ENCODE measurements around the gene CMC2.

Gene CMC2

GRCh38 chr16:81001330-81001729 lies 5.4 kb downstream of the CMC2 start:
- DNase-seq, result no peak

- DNase-seq, result no peak
These were observed 5.8 kb downstream of the CMC2 start for GRCh38 chr16:81000873-81001272.

DNA sequence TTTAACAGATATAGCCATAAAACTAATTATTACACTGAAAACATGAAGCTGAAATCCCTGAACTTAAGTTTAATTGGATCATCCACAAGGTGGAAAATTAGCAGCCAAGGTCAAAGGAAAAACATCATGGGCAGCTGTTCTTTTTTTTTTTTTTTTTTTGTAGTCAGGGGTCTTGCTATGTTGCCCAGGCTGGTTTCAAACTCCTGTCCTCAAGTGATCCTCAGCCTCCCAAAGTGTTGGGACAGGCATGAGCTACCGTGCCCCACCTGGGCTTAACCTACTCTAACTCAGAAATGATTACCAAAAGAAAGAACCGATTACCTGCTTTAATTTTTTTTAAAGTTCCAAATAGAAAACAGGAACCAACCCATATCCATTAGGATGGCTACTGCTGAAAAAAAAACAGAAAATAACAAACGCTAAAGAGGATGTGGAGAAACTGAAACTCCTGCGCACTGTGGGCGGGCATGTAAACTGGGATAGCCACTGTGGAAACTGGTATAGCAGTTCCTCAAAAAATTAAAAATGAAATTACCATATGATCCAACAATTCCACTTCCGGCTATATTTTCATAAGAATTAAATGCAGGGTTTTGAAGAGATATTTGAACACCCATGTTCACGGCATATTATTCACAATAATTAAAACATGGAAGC lies 8.6 kb downstream of the CMC2 start:
- no peak for DNase-seq

GRCh38 chr16:80997139-80997798 lies 9.4 kb downstream of the CMC2 start:
- peak in 1 of 5 experiments; percentile 80 for DNase-seq

DNA sequence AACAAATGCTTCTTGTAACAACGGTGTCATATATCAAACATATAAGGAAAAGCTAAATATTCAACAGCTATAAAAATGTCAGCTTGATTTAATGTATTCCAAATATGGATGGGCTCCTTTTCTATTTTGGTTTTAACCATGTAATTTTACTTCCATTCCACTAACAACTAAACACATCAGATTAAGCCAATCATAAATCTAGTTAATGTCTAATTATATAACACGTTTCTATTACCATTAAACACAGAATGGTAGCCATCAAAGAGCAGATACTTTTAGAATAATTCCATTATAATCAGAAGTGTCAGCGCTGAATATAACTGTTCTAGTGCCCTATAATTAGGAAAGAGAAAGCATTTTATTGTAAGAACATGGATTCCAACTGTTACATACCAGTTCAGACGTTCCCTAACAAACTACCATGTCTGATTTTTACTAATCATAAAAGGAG lies 10.0 kb downstream of the CMC2 start:
- no peak for DNase-seq

DNA sequence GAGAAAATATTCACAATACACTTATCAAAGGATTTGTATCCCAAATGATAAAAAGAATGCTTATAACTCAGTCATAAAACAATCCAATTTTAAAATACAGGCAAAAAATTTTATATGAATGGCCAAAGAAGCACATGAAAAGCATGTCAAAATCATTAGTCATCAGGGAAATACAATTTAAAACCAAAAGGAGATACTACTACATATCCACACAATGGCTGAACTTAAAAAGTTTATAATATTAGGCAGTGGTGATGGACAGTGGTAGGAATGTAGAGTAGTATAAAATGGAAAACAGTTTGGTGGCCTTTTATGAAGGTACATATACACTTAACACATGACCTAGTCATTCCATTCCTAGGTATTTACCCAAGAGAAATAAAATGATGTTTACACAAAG lies 12.2 kb downstream of the CMC2 start:
- no peak for DNase-seq

DNA sequence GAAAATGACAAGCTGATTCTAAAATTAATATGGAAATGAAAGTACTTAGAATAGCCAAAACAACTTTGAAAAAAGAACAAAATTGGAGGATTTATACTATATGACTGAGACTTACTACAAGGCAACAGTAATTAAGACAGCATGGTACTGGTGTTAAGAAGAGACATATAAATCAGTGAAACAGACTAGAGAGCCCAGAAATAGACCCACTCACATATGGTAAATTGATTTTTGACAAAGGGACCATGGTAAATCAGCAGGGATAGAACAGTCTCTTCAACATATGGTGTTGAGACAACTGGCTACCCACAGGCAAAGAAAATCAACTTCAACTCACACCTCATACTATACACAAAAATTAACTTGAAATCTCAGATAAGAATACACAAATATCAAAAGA lies 12.9 kb downstream of the CMC2 start:
- no peak for DNase-seq

DNA sequence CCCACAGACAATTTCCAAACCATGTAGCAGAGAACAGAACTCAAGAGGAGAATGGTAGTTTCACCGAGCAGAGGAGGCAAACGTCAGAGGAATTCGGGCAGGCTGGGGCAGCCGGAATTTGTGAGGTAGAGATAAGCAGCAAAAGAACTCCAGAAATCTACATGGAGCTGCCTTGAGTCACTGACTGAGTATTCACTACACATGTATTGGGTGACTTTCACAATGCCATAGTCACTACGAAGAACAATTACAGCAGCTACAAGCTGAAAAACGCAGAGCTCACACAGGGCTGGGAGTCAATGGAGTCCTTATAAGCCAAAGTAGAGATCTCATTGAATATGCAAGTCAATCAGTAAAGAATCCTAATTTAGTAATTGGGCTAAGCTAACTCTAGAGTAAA lies 13.4 kb downstream of the CMC2 start:
- no peak for DNase-seq

DNA sequence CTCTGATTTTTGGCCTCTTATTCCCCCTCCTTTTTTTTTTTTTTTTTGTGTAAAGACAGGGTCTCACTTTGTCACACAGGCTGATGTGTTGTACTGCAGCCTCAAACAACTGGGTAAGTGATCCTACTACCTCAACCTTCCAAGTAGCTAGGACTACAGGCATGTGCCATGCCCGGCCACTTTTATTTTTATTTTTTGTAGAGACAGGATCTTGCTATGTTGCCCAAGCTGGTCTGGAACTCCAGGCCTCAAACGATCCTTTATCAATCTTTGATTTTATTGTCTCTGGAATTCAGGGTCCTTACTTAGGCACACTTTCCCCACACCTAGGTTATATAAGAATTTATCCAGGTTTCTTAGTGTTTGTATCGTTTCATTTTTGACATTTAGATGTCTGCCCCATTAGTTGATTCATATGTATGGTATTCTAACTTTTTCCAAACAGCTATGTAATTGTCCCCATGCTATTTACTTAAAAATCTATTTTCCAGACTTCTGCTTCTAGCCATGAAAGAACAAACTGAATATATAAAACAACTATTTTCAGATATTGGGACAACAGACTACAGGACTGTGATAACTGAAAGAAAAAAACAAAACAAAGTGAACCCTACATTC lies 13.9 kb downstream of the CMC2 start:
- no peak for DNase-seq

- no peak for DNase-seq
These were observed 14.8 kb downstream of the CMC2 start for GRCh38 chr16:80991792-80992430.

DNA sequence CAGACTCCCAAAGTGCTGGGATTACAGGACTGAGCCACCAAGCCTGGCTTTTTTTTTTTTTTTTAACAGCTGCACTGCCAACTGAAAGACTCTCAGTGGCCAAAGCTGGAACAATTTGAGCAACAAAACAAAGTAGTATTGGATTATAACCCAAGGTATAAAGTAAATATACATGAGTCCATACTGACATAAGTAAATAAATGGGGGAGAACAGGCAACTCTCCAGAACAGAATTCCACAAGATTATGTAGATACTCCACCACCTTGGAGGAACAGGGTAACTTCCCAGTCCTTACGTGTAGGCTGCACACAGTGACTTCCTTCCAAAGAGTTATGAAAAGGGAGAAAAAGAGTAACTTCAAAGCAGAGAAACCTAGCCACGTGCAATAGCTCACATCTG lies 15.7 kb downstream of the CMC2 start:
- no peak for DNase-seq

DNA sequence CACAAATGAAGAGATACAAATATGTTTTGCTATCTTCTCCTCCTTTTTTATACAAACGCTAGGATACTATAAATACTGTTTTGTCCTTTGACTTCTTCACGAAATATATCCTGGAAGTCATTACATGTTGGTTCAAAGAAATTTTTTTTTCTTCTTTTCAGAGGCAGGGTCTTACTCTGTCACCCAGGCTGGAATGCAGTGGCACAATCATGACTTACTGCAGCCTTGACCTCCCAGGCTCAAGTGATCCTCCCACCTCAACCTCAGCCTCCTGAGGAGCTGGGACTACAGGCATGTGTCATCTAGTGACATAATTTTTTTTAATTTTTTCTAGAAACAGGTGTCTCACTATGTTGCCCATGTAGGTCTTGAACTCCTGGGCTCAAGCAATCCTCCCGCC lies 16.1 kb downstream of the CMC2 start:
- DNase-seq, result no peak

DNA sequence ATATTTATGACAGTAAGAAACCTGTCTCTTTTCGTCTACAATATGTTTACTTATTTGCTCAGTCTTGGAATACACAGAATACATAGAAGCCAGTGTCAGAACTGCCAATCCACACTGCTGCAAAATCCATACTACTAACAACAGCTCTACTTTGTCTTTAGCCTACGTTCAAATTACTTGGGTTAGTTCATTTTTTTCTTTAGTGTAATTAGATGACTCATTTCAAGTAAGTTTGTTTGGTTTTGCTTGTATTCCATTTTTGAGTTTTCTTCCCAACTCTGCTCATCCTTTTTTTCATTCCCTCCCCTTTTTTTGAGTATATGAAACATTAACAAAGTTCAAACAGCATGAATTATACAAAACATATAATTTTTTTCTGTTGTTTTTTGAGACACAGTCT lies 16.9 kb downstream of the CMC2 start:
- DNase-seq, result no peak

DNA sequence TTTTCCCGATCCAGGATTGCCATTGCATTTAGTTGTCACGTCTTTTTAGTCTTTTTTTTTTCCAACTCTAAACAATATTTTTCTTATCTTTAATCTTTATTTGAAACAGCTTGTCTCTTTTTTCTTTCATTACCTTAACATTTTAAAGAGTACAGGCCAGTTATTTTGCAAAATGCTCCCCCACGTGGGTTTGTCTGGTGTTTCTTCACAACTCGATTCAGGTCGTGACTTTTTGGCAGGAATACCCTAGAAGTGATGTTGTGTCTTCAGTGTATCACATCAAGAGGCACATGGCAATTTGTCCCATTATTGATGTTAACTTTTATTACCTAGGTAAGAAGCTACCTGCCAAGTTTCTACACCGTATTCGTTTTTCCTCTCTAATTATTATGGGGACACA lies 17.9 kb downstream of the CMC2 start:
- DNase-seq, result no peak

DNA sequence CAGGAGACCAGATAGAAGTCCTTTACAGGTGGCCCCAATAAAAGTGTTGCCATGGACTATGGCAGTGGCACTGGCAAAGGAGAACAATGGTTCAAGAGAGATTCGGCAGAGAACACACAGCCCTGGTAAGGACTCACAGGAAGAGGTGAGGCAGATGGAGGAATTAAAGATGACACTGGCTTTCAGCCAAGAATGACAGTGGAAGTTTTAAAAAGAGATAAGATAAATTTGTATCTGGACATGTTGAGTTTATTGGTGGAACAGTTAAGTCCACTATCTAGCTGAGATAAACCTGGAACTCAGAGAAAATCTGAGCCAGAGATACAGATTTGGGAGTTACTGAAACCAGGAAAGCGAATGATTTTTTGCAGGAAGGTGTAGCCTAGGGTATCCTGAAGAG lies 20.1 kb downstream of the CMC2 start:
- no peak for DNase-seq

DNA sequence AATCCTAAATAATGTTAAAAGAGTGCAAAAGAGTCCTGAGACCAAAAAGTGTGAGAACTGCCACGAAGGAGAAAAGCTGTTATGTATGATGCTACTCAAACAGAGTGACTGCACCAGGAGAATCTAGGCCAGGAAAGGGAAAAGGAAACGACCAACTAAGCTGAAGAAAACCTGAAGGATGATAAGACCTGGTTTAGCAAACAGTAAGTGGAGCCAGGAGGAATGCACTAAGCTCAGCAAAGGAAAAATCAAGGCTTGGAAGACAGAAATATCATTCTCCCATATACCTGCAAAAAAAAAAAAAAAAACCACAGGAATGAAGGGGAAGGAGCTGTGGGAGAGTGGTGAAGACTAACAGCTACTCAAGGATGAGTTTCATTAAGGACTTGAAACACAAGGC lies 21.1 kb downstream of the CMC2 start:
- no peak for DNase-seq

DNA sequence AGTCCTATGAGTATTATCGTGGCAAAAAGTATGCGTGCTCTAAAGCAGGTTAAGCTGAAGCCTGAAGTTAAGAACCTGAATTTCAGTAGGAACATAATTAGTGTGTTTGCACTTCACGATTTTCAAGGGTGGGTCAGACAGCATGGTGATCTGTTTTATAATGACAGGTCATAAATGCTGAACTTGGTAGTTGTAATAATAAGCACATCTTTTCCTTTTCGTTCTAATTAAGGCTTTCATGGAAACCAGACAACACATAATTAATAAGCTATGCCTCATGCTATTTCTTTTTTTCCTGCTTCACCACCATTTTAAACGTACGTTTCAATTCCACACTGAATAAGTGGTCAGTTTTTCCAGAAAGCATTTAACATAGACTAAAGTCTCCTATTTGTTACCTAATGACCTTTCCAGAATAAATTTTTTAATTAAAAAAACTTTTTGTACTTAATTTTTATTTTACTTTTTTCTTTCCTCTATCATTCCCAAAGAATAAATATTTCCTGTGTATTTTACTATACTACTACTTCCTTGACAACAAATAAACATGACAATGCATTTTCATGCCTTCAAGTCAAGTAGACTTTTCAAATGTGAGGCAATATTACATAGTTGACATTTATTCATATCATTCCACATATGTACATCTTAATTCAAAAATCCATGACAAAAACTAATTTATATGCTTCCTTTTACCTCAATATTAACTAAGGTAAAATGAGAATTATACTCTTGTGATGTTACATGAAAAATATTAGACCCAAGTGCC lies 22.4 kb downstream of the CMC2 start:
- no peak for DNase-seq

GRCh38 chr16:80982646-80983045 lies 24.0 kb downstream of the CMC2 start:
- DNase-seq, result no peak

GRCh38 chr16:80981103-80981502 lies 25.6 kb downstream of the CMC2 start:
- no peak for DNase-seq

- no peak for DNase-seq
These were observed 29.7 kb downstream of the CMC2 start for GRCh38 chr16:80976946-80977345.

DNA sequence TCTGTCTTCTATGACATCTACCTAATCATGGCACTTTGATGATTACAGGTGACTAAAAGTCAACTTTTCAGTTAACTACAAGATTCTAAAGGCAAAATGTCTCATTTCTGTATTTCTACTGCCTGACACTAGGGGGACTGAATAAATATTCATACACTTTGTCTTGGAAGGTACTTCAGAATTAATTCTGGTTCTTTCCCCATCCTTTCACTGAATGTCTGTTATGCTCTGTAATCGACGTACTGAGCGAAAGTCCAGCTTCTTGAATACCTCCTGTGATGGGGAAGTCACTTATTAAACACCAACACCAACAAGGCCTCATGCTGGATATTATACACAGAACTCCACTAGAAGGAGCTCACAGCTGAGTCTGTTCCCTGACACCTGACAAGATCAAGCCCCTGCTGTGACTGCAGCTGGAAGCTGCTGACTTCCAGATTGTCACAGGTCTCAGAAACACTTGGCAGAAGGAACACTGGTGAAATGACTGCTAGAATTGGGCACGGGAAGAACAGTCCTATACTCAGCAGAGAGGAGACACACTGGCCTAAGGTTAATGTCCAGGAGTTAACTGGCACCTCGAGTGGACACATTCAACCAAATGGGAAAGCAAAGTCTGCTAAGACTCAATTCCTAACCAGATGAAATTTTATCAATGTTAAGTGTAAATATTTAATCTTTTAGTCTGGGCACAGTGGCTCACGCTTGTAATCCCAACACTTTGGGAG lies 31.9 kb downstream of the CMC2 start:
- DNase-seq, result peak in 1 of 5 experiments; percentile 24

DNA sequence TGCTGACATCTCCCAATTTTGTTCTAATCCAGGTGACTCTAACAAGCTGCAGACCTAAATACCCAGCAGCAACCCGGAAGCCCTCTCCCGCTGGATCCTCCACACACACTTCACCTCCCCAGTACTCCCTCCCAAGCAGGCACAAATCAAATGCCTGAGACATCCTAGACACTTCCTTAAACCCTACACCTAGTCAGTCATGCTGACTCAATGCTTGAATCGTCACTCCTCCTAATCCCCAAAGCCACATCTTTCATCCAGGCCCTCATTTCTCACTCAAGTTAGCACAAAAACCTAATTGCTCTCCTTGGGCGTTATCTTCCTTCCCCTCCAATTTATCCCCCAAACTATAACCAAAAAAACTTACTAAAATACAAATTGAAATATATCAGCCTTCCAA lies 32.7 kb downstream of the CMC2 start:
- DNase-seq, result no peak
